Activated T-cell treated with anti-CD3 and anti-CD28 coated beads for 1 hour (primary cell): ENCODE data around the gene SATB2.

Source experiments
- DNase-seq: peaks from one replicate; pipeline ENCODE4 v3.0.0-alpha.2; 2020; ENCODE audit warnings: low read depth

The SATB2 gene

GRCh38 chr2:199405241-199405640 lies 52.5 kb downstream of the SATB2 start:
- DNase-seq: no peak

GRCh38 chr2:199404841-199405240 lies 52.9 kb downstream of the SATB2 start:
- no peak for DNase-seq

- DNase-seq: no peak
Observed at GRCh38 chr2:199395311-199395710, 62.4 kb downstream of the SATB2 start.

- DNase-seq: no peak
Observed at GRCh38 chr2:199392363-199392762, 65.4 kb downstream of the SATB2 start.

- no peak for DNase-seq
Observed at GRCh38 chr2:199388728-199389268, 68.9 kb downstream of the SATB2 start.

- DNase-seq: no peak
Observed at GRCh38 chr2:199384043-199384442, 73.7 kb downstream of the SATB2 start.

GRCh38 chr2:199383021-199383420 lies 74.7 kb downstream of the SATB2 start:
- no peak for DNase-seq

- no peak for DNase-seq
Observed at GRCh38 chr2:199382091-199382490, 75.6 kb downstream of the SATB2 start.

GRCh38 chr2:199381531-199381930 lies 76.2 kb downstream of the SATB2 start:
- DNase-seq: no peak

- no peak for DNase-seq
Observed at GRCh38 chr2:199378948-199379650, 78.6 kb downstream of the SATB2 start.

- no peak for DNase-seq
Observed at GRCh38 chr2:199370150-199370780, 87.5 kb downstream of the SATB2 start.

GRCh38 chr2:199366406-199366805 lies 91.3 kb downstream of the SATB2 start:
- no peak for DNase-seq

- no peak for DNase-seq
Observed at GRCh38 chr2:199364153-199364552, 93.6 kb downstream of the SATB2 start.

- no peak for DNase-seq
Observed at GRCh38 chr2:199356412-199356811, 101.3 kb downstream of the SATB2 start.

- no peak for DNase-seq
Observed at GRCh38 chr2:199348871-199349270, 108.9 kb downstream of the SATB2 start.

- no peak for DNase-seq
Observed at GRCh38 chr2:199344012-199344411, 113.7 kb downstream of the SATB2 start.

- DNase-seq: no peak
Observed at GRCh38 chr2:199342334-199342733, 115.4 kb downstream of the SATB2 start.

- DNase-seq: no peak
Observed at GRCh38 chr2:199341123-199341522, 116.6 kb downstream of the SATB2 start.

GRCh38 chr2:199339891-199340605 lies 117.7 kb downstream of the SATB2 start:
- DNase-seq: no peak

- DNase-seq: no peak
Observed at GRCh38 chr2:199336546-199336945, 121.2 kb downstream of the SATB2 start.

GRCh38 chr2:199335502-199335901 lies 122.2 kb downstream of the SATB2 start:
- DNase-seq: no peak

- DNase-seq: no peak
Observed at GRCh38 chr2:199329466-199329865, 128.3 kb downstream of the SATB2 start.

- no peak for DNase-seq
Observed at GRCh38 chr2:199329031-199329430, 128.7 kb downstream of the SATB2 start.
